HCT116 (cell line): Measurements from ENCODE around the gene HDGFL1. TPM values are rescaled to one million over a fixed set of nuclear protein-coding genes. Genes with fewer than 3 reads are reported as not detected.

Source experiments
- ATAC-seq: fragments of 200-7000 bp; cut with Tn5 transposase; 2 replicates; pipeline ENCODE4 v1.9.1; 2020; ENCODE audit warnings: mild to moderate bottlenecking, moderate library complexity
- BruUV-seq: library from RNA; stranded (reverse); fragments of 400-500 nt; replicated peaks from 2 replicates; lab custom pipeline; 2021; lab: Mats Ljungman, UMichigan
- CTCF ChIA-PET: fragments of 300-600 bp; sonication (Branson Sonifier 250); formaldehyde crosslinking; loops from one replicate; lab custom pipeline; 2021; ENCODE audit warnings: antibody characterized with exemption; lab: Charles Lee
- POLR2A ChIA-PET: fragments of 300-600, 350-600 bp; sonication (Branson Sonifier 250); formaldehyde crosslinking; loops from one replicate; lab custom pipeline; 2021; ENCODE audit warnings: antibody characterized with exemption; lab: Charles Lee
- RAD21 ChIA-PET, 2 experiments: fragments of 300-600 bp; sonication (Branson Sonifier 250); formaldehyde crosslinking; loops; one replicate each; lab custom pipeline; 2023; ENCODE audit warnings: low total read pairs in 2 of 2; ENCODE audit not compliant: uncharacterized antibody in 2 of 2, unreplicated experiment in 2 of 2, low non-redundant PET in 1 of 2; lab: Charles Lee
- DNase-seq: peaks from one replicate; pipeline ENCODE4 v3.0.0-alpha.2; 2010; ENCODE audit warnings: low read depth, low spot score
- H2AFZ ChIP-seq: fragments of 200-600 bp; shearing (Covaris generic), sonication (generic); 2 replicates; pipeline ENCODE4 v1.6.1; 2017; ENCODE audit warnings: low read depth, mixed run types, mixed read lengths, antibody characterized with exemption, low read length; ENCODE audit not compliant: poor library complexity, severe bottlenecking
- H3K27ac ChIP-seq: 2 replicates; pipeline ENCODE4 v1.5.1; 2012; ENCODE audit warnings: low read depth, low read length
- H3K27me3 ChIP-seq: fragments of 200-600 bp; sonication (generic); 2 replicates; pipeline ENCODE4 v1.6.1; 2016; ENCODE audit warnings: mixed run types, low read length, mixed read lengths; ENCODE audit not compliant: insufficient read depth
- H3K36me3 ChIP-seq, 2 experiments: fragments of 200-500 bp in 1 of 2; fragments of 200-600 bp in 1 of 2; sonication (Bioruptor generic) in 1 of 2; sonication (generic) in 1 of 2; 2 replicates each; pipeline versions ENCODE4 v1.5.1 to v1.6.1; 2014 to 2016; ENCODE audit warnings: low read length in 2 of 2, inconsistent platforms in 1 of 2, mixed read lengths in 1 of 2, mixed run types in 1 of 2; ENCODE audit not compliant: insufficient read depth in 2 of 2, control insufficient read depth in 1 of 2
- H3K4me1 ChIP-seq, 2 experiments: fragments of 200-600 bp in 1 of 2; sonication (generic) in 1 of 2; 2 replicates each; pipeline versions ENCODE4 v1.5.1 to v1.6.1; 2012 to 2017; ENCODE audit warnings: low read length in 2 of 2, inconsistent platforms in 1 of 2, mild to moderate bottlenecking in 1 of 2, mixed read lengths in 1 of 2, mixed run types in 1 of 2, moderate library complexity in 1 of 2; ENCODE audit not compliant: insufficient read depth in 2 of 2, control insufficient read depth in 1 of 2
- H3K4me2 ChIP-seq: fragments of 200-600 bp; sonication (generic); 2 replicates; pipeline ENCODE4 v1.6.1; 2017; ENCODE audit warnings: mixed run types, low read length, mixed read lengths
- H3K4me3 ChIP-seq, 2 experiments: fragments of 200-600 bp in 1 of 2; sonication (generic) in 1 of 2; replicated peaks in 1 of 2; 2 replicates each; pipeline ENCODE4 v1.5.1; 2011 to 2016; ENCODE audit warnings: low read length in 2 of 2, control low read depth in 1 of 2, low read depth in 1 of 2, mild to moderate bottlenecking in 1 of 2, mixed read lengths in 1 of 2, mixed run types in 1 of 2
- H3K79me2 ChIP-seq: fragments of 200-600 bp; sonication (generic); 2 replicates; pipeline ENCODE4 v1.6.1; 2017; ENCODE audit warnings: mild to moderate bottlenecking, mixed run types, low read length, moderate library complexity, mixed read lengths; ENCODE audit not compliant: insufficient read depth
- H3K9ac ChIP-seq: fragments of 200-600 bp; sonication (generic); 2 replicates; pipeline ENCODE4 v1.6.1; 2016; ENCODE audit warnings: low read length, mixed read lengths
- H3K9me2 ChIP-seq: fragments of 200-600 bp; sonication (generic), shearing (Covaris generic); 2 replicates; pipeline ENCODE4 v1.6.1; 2017; ENCODE audit warnings: mixed run types, mild to moderate bottlenecking, moderate library complexity; ENCODE audit not compliant: insufficient read depth
- H3K9me3 ChIP-seq, 2 experiments: fragments of 200-500 bp in 1 of 2; fragments of 200-600 bp in 1 of 2; sonication (Bioruptor generic) in 1 of 2; sonication (generic) in 1 of 2; 2 replicates each; pipeline ENCODE4 v1.6.1; 2014 to 2017; ENCODE audit warnings: low read length in 2 of 2, mixed read lengths in 2 of 2, inconsistent platforms in 1 of 2, low read depth in 1 of 2, mild to moderate bottlenecking in 1 of 2, mixed run types in 1 of 2, moderate library complexity in 1 of 2; ENCODE audit not compliant: control insufficient read depth in 1 of 2, insufficient read depth in 1 of 2
- H4K20me1 ChIP-seq: fragments of 200-600 bp; sonication (generic), shearing (Covaris generic); 2 replicates; pipeline ENCODE4 v1.6.1; 2017; ENCODE audit warnings: mixed run types, mild to moderate bottlenecking, moderate library complexity; ENCODE audit not compliant: insufficient read depth
- ATF3 ChIP-seq: IDR thresholded peaks from 2 replicates; pipeline ENCODE4 v1.6.1; 2012
- CEBPB ChIP-seq: IDR thresholded peaks from 2 replicates; pipeline ENCODE4 v1.6.1; 2012; ENCODE audit warnings: low read depth
- CTCF ChIP-seq, 3 experiments: fragments of 200-600 bp in 1 of 3; sonication (generic) in 1 of 3; IDR thresholded peaks in 2 of 3; conservative IDR thresholded peaks in 1 of 3; 2 replicates each; pipeline ENCODE4 v1.5.1; 2012 to 2017; ENCODE audit warnings: low read depth in 2 of 3, low read length in 2 of 3, antibody characterized with exemption in 1 of 3, borderline replicate concordance in 1 of 3, control low read depth in 1 of 3, mild to moderate bottlenecking in 1 of 3, mixed read lengths in 1 of 3, mixed run types in 1 of 3, moderate library complexity in 1 of 3; ENCODE audit not compliant: insufficient read depth in 1 of 3
- EGR1 ChIP-seq: IDR thresholded peaks from 2 replicates; pipeline ENCODE4 v1.6.1; 2012; ENCODE audit warnings: low read depth
- ELF1 ChIP-seq: IDR thresholded peaks from 2 replicates; pipeline ENCODE4 v1.6.1; 2012; ENCODE audit warnings: low read depth, borderline replicate concordance
- EZH2 ChIP-seq: fragments of 200-600 bp; sonication (generic); IDR thresholded peaks from 2 replicates; pipeline ENCODE4 v1.6.1; 2017; ENCODE audit warnings: antibody characterized with exemption, mixed run types
- FOSL1 ChIP-seq: IDR thresholded peaks from 2 replicates; pipeline ENCODE4 v1.6.1; 2012; ENCODE audit warnings: low read depth
- JUND ChIP-seq: IDR thresholded peaks from 2 replicates; pipeline ENCODE4 v1.6.1; 2012
- MAX ChIP-seq: IDR thresholded peaks from 2 replicates; pipeline ENCODE4 v1.6.1; 2012
- POLR2A ChIP-seq: IDR thresholded peaks from 2 replicates; pipeline ENCODE4 v1.7.0; 2011; ENCODE audit warnings: borderline replicate concordance; ENCODE audit not compliant: insufficient read depth, insufficient read length; ENCODE audit errors: extremely low read depth
- POLR2AphosphoS5 ChIP-seq: IDR thresholded peaks from 2 replicates; pipeline ENCODE4 v1.6.1; 2011; ENCODE audit warnings: mild to moderate bottlenecking, low read depth, low read length, moderate library complexity
- RAD21 ChIP-seq: IDR thresholded peaks from 2 replicates; pipeline ENCODE4 v1.6.1; 2012; ENCODE audit warnings: low read depth, mild to moderate bottlenecking
- REST ChIP-seq: IDR thresholded peaks from 2 replicates; pipeline ENCODE4 v1.6.1; 2012; ENCODE audit warnings: low read depth
- SP1 ChIP-seq: IDR thresholded peaks from 2 replicates; pipeline ENCODE4 v1.6.1; 2012; ENCODE audit warnings: low read depth
- SRF ChIP-seq: IDR thresholded peaks from 2 replicates; pipeline ENCODE4 v1.6.1; 2012; ENCODE audit warnings: low read depth
- TCF7L2 ChIP-seq: IDR thresholded peaks from 2 replicates; pipeline ENCODE4 v1.7.0; 2011; ENCODE audit warnings: borderline replicate concordance, inconsistent platforms; ENCODE audit not compliant: insufficient read depth, insufficient read length; ENCODE audit errors: extremely low read depth
- YY1 ChIP-seq: IDR thresholded peaks from 2 replicates; pipeline ENCODE4 v1.6.1; 2011; ENCODE audit warnings: low read length, low read depth, moderate library complexity, mild to moderate bottlenecking; ENCODE audit not compliant: insufficient replicate concordance; ENCODE audit errors: extremely low read depth
- ZFX ChIP-seq: fragments of 450-650 bp; IDR thresholded peaks from 2 replicates; pipeline ENCODE4 v1.6.1; 2017
- ZNF274 ChIP-seq: fragments of 200-500 bp; sonication (Bioruptor generic); IDR thresholded peaks from 2 replicates; pipeline ENCODE4 v1.6.1; 2014; ENCODE audit warnings: mild to moderate bottlenecking, low read depth, low read length, inconsistent platforms
- intact Hi-C: fragments of 100-400 bp; cut with micrococcal nuclease; formaldehyde crosslinking; loops from 2 replicates; pipeline ENCODE4 v1.10.0; 2022
- total RNA-seq: library from RNA; stranded (reverse); gene quantifications from one replicate; pipeline ENCODE4 v1.2.1, GENCODE V29; 2021; ENCODE audit not compliant: unreplicated experiment

The HDGFL1 gene
- total RNA-seq, 1 experiment from 2014 or later: not detected

- Histone ChIP-seq H3K4me3 (no peak overlapping the region), H3K9ac (no peak overlapping the region), H3K4me2 (no peak overlapping the region), H3K27ac (no peak overlapping the region), H3K9me2 (no peaks in the 10 kb centered on the region), H3K79me2 (no peaks in the 10 kb centered on the region), H4K20me1 (no peaks in the 10 kb centered on the region), H3K4me1 (no peaks in the 10 kb centered on the region), H3K9me3 (peaks cover 0 to 7% of the 10 kb centered on the region in 2 experiments; a peak in 2 of 4 replicates), H3K27me3 (no peaks in the 10 kb centered on the region), H3K36me3 (no peaks in the 10 kb centered on the region), H2AFZ (no peak overlapping the region)
- ChIA-PET POLR2A (no interaction called here), RAD21 (no interaction called here), CTCF (no interaction called here)
- no peak for TF ChIP-seq CEBPB
- TF ChIP-seq TCF7L2: no peak
- TF ChIP-seq MAX: no peak
- TF ChIP-seq JUND: no peak
- no peak for TF ChIP-seq REST
- no peak for TF ChIP-seq POLR2AphosphoS5
- no peak for TF ChIP-seq POLR2A
- no peak for TF ChIP-seq SRF
- TF ChIP-seq CTCF (IDR thresholded peaks at IDR 0.05 in 2 of 3, conservative IDR thresholded peaks at IDR 0.05 in 1 of 3; ENCODE audit: borderline replicate concordance in 1 of 3, insufficient read depth in 1 of 3, low read depth in 2 of 3, low read length in 2 of 3): no peak
- no peak for TF ChIP-seq ZNF274
- no peak for TF ChIP-seq EZH2
- TF ChIP-seq ZFX: no peak
- no peak for TF ChIP-seq ELF1
- no peak for TF ChIP-seq ATF3
- TF ChIP-seq EGR1: no peak
- TF ChIP-seq YY1: no peak
- TF ChIP-seq SP1: no peak
- TF ChIP-seq FOSL1: no peak
- no peak for TF ChIP-seq RAD21
- intact Hi-C loops: no loop called here
- ATAC-seq (no peak), DNase-seq (no peak)
- no TSS peak for BruUV-seq
Measured at GRCh38 chr6:22621028-22621427, 51.7 kb downstream of the HDGFL1 start.
